SU-DHL-6 (cell line): ENCODE measurements around the gene CITED4.
A peak's percentile ranks its signal among the peaks of the same experiment; 100 is the strongest.

Experiments used
- CTCF ChIP-seq: fragments of 200-600 bp; sonication (generic); IDR thresholded peaks from one replicate; pipeline ENCODE4 v1.5.1; 2017; ENCODE audit warnings: antibody characterized with exemption, mild to moderate bottlenecking, low read length, moderate library complexity; ENCODE audit not compliant: insufficient read depth, poor library complexity, severe bottlenecking
- EZH2phosphoT487 ChIP-seq: fragments of 200-600 bp; sonication (generic), shearing (Covaris generic); conservative IDR thresholded peaks from 2 replicates; pipeline ENCODE4 v1.6.1; 2018; ENCODE audit warnings: mild to moderate bottlenecking, antibody characterized with exemption, low read length, moderate library complexity, mixed read lengths

- TF ChIP-seq EZH2phosphoT487 (no peak), CTCF (peak; percentile 64)
Observed at GRCh38 chr1:40848530-40849189, 13.5 kb downstream of the CITED4 start.
